HG03108 (cell line): ENCODE results near the gene NDRG3.
"Not testable (repeated sequence)": the region's sequence is repeated elsewhere in the genome, so short reads cannot be mapped to it uniquely, and the experiment has no call there.

Experiments used
- ATAC-seq: cut with Tn5 transposase; IDR thresholded peaks from one replicate; pipeline ENCODE4 v1.9.1; 2021; ENCODE audit warnings: moderate library complexity; ENCODE audit not compliant: unreplicated experiment

NDRG3 gene

GRCh38 chr20:36700438-36700837 is 45.5 kb downstream of the NDRG3 start:
- ATAC-seq: no peak

DNA sequence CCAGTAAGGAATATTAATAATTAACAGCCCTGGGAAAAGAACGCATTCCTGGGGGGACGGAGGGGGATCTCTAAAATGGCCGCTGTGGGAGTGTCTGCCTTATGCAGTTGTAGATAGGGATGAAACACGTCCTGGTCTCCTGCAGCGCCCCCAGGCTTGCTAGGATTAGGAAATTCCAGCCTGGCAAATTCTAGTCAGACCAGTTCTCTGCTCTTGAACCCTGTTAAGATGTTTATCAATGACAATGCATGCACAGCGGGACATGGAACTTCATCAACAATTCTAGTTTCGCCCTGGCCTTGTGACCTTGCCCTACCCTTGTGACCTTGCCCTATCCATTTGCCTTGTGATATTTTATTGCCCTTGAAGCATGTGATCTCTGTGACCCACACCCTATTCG is 50.4 kb downstream of the NDRG3 start:
- ATAC-seq: not testable (repeated sequence)

DNA sequence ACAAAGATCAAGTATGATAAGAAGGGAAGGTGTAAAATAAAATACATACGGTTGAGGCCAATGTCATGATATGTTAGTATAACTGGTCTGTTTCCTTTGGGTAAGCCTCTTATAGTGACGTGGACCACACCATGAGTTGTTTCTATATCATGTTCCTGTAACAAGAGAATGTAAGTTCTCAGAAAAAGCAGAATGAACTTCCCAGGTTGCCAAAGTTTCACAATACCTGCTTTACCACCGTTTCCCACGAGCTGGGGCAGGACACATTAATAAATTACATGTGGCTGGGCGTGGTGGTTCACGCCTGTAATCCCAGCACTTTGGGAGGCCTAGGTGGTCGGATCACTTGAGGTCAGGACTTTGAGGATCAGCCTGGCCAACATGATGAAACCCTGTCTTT is 57.3 kb downstream of the NDRG3 start:
- no peak for ATAC-seq

GRCh38 chr20:36687850-36688249 is 58.0 kb downstream of the NDRG3 start:
- no peak for ATAC-seq

DNA sequence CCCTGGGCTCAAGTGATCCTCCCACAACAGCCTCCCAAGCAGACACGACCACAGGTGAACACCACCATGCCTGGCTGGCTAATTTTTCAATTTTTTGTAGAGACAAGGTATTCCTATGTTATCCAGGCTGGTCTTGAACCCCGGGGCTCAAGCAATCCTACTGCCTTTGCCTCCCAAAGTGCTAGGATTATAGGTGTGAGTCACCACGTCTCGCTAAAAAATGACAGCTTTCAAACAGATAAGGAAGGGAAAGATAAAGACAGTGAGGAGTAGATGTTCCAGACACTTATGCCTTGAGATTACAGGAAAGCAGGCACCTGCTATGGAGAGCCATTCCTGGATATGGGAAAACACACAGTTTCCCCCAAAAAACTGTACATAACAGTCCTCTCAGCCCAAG is 58.9 kb downstream of the NDRG3 start:
- ATAC-seq: no peak

GRCh38 chr20:36686504-36686903 is 59.4 kb downstream of the NDRG3 start:
- no peak for ATAC-seq

- ATAC-seq: no peak
Measured at GRCh38 chr20:36684747-36685146, 61.1 kb downstream of the NDRG3 start.

GRCh38 chr20:36682311-36682710 is 63.6 kb downstream of the NDRG3 start:
- ATAC-seq: no peak

DNA sequence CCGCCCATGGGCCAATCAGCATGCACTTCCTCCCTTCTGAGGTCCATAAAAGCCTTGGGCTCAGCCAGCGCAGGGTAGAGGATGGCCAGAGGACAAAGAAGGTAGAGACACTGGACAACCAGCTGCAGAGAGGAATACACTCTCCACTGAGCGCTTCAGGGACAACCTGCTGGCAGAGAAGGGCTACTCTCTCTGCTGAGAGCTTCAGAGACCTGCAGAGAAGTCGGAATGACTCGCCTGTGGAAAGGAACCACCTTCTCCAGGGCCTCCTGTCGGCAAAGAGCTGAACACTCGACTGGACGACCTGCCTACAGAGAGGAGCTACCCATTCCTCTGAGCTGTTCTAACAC is 68.5 kb downstream of the NDRG3 start:
- ATAC-seq: no peak

GRCh38 chr20:36676701-36677421 is 69.0 kb downstream of the NDRG3 start:
- ATAC-seq: no peak

DNA sequence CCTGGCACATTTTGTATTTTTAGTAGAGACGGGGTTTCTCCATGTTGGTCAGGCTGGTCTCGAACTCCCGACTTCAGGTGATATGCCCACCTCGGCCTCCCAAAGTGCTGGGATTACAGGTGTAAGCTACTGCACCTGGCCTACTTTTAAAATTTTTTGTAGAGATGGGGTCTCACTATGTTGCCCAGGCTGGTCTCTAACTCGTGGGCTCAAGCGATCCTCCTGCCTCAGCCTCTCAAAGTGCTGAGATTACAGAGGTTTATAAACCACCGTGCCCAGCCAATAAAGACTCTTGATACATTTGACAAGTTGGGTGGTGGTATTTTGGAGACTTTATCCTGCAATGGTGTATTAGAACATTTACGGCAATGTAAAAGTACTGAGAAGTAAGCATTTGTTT is 70.3 kb downstream of the NDRG3 start:
- ATAC-seq: not testable (repeated sequence)

DNA sequence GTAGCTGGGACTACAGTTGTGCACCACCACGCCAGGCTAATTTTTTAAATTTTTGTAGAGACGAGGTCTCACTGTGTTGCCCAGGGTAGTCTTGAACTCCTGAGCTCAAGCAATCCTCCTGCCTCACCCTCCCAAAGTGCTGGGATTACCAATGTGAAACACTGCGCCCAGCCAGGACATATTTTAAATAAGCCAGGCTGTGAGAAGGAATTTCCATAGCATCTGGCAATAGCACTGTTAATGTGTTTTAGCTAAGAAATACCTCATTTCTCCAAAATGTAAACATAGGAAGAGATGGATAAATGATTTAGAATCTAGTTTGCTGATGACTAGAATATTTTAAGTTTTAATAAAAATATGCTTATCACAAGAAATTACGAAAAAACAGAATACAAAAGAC is 72.9 kb downstream of the NDRG3 start:
- ATAC-seq: no peak

- no peak for ATAC-seq
Measured at GRCh38 chr20:36670665-36671357, 75.1 kb downstream of the NDRG3 start.

- ATAC-seq: no peak
Measured at GRCh38 chr20:36666181-36666740, 79.6 kb downstream of the NDRG3 start.

DNA sequence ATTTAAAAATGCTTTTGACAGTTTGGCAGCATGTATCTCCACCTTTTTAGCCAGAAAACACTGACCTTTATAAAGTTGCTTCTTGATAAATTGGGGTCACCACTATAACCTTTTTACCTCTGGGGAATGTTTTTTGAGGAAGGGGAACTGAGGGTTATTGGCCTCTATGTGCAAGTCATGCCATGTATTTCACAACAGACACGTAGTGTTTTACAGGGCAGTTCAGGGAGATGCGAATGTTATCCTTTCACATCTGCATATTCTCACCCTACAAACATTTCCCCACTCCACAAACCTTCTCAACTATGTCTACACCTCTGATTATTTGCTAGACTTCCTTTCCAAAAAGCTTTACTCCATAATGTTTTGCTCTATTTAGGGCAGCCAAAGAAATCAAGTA is 82.9 kb downstream of the NDRG3 start:
- no peak for ATAC-seq

- ATAC-seq: no peak
Measured at GRCh38 chr20:36658300-36658699, 87.6 kb downstream of the NDRG3 start.

DNA sequence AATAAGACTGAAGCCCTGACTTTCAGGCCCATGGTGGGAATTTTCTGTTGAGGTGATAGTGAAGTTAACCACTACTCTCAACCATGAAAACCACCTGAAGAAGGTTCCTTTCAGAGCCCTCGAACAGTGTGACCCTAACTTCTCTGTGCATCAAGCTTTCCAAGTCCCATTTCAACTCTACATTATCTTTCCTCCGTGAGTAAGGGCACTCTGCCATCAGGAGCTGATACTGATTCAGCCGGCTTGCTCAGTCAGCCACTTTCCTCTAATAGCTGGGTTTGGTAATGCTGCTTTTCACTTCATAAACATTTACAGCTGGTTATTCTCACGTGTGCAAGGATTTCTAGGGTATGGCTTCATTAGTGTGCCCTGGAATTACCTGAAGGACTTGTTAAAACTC is 89.2 kb downstream of the NDRG3 start:
- no peak for ATAC-seq

- no peak for ATAC-seq
Measured at GRCh38 chr20:36655004-36655403, 90.9 kb downstream of the NDRG3 start.

DNA sequence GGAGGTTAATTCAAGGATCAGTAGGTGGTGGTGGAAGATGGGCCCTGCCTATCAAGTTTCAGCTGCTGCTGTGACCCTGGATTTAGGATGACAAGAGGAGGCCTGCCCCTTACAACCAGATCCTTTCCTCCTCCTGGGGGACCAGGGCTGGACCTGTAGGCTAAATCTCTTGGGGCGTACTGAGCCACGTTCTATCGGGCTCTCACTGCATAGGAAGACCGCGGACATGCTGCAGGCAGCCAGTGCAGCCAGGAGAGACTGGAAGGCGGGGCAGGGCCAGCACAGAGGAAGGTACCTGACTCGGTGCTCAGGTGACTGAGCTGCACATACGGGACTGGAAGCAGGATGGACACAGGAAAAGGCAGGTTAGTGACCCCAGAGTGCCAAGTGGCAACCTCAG is 91.4 kb downstream of the NDRG3 start:
- ATAC-seq: no peak

GRCh38 chr20:36653456-36653855 is 92.4 kb downstream of the NDRG3 start:
- no peak for ATAC-seq

DNA sequence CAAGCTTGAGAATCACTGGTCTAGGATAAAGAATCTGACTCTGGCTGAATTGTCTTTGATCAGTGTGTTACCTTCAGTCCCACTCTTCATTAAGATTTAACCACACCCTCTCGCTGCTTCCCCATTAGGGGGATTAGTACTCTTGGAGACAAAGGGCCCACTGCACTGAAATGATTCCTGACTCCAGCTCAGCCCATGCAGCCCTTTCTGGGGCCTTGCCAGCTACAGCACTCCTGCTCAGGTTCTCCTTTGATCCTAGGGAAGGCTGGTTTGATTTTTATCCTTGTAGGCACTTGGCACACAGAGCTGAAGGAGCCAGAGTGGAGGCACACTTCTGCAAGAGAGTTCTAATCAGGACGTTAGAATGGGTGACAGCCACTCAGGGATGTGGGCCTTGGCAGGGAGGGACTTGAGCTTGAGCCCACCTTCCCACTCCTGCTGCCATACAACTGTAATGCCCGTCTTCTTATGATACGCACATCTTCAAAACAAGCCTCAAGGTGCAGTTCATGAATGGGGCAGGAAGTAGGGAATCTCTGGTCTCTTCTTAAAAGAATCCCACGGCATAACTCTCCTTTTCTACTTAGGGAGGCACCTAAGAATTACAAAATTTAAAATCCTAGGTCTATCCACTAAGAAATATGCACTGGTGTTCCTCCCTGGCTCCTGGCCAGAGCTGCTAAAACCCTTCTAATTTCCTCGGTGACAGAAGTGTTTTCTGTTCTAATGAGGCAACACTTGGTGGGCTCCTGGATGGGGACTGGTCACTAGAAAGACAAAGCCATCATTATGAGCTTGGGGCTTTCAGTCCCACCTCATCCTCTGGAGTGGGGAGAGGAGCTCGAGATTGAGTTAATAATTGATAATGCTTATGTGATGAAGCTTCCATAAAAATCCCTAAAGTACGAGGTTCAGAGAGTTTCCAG is 98.4 kb downstream of the NDRG3 start:
- no peak for ATAC-seq
